IPS-18c (cell line): Measurements from ENCODE around the gene PPP3CA.

Source experiments
- H3K4me3 ChIP-seq: 2 replicates; pipeline ENCODE4 v1.7.0; 2013; ENCODE audit warnings: low read depth, mild to moderate bottlenecking, low read length, moderate library complexity; ENCODE audit not compliant: insufficient read depth
- H3K9me3 ChIP-seq: one replicate; pipeline ENCODE4 v1.6.1; 2013; ENCODE audit warnings: mild to moderate bottlenecking, low read length, moderate library complexity; ENCODE audit not compliant: control insufficient read depth, insufficient read depth

PPP3CA gene

DNA sequence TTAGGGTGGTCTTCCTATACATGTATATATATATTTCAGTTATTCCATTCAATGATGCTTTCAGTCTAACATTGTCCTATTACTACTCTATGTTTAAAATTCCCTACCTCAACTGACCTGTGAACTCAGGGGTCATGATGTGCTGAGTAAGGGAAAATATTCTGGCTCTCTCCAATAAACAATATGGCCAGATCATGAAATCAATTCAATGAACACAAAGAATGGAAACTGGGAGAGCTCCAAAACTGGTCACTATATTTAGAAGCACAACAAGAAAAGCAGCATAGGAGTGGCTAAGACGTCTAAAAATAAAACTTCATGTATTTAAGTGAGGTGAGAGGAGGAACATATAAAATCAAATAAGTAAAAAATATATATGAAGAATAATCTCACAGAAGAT lies 304.5 kb downstream of the PPP3CA start:
- no peaks in the 10 kb centered on the region for H3K9me3 ChIP-seq
- no peak overlapping the region for H3K4me3 ChIP-seq

DNA sequence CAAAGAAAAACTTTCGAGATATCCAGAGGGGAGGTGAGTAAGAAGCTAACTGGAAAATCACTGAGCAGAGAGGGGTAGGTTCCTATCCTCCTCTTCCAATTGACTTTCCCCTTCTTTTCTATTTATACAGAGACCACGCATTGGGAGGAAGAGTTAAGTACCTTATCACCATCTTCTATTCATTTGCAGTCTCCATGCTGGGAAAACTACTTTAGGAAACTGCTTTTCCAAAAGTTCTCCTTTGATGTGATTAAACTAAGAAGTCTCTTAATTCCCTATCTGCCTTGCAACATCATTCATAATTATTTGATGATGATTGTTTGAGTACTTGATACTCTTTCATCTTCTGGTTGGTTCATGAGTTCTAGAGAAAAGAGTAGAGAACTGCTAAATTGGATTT lies 306.6 kb downstream of the PPP3CA start:
- Histone ChIP-seq H3K9me3 (no peaks in the 10 kb centered on the region), H3K4me3 (no peak overlapping the region)

DNA sequence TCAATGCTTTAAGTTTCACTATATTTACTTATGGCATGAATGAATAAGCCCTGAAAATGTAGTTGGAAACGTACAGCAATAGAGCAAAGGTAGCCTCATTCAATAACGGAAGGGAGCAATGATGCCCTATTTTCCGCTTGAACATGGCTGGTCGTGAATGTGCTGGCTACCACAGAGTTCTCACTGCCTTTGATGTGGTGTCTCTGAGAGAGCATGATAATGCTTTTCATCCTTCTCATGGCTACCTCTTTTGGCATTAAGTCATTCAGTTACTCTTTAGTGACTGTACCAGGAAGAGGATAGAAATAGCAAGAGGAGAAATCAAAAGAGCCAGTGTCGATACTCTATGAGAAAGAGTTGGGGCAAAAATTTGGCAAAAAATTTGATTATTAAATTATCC lies 308.0 kb downstream of the PPP3CA start:
- no peak overlapping the region for H3K4me3 ChIP-seq
- H3K9me3 ChIP-seq: no peaks in the 10 kb centered on the region

DNA sequence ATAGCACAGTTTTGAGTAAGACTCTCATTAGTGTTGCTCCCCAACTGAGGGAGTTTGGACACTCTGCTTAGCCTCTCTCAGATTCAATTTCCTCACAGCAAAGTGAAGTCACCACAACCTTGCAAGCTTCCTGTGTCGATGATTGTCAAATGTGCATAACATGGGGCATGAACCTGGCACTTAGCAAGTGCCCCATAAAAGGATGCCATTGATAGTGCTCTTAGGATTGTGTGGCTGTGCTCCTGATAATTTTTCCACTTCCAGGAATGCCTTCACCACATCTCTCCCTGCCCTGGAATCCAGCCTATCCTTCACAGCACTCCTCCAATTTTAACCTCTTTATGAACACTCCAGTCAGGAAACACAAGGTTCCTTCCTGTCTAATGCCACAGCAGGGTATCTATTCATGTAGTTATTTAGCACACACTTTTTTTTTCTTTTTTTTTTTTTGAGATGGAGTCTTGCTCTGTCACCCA lies 309.4 kb downstream of the PPP3CA start:
- no peaks in the 10 kb centered on the region for H3K9me3 ChIP-seq
- no peak overlapping the region for H3K4me3 ChIP-seq

DNA sequence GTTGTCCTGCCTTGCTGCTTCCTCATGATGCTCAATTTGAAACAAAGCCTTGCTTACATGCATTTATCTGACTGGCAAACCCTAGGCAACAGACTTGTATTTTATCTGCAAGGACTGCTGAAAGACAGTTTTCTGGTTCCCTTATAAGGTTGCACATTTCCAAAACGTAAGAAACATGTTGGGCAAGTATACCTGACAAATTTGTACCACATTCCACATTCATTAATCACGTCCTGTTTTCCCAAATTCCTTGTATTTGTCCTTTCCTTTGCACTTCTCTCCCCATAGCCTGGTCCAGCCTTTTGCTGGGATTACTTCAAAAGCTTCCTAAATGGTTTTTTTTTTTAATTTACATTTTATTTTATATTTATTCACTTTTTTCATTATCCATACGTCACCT lies 310.1 kb downstream of the PPP3CA start:
- no peak overlapping the region for H3K4me3 ChIP-seq
- no peaks in the 10 kb centered on the region for H3K9me3 ChIP-seq

DNA sequence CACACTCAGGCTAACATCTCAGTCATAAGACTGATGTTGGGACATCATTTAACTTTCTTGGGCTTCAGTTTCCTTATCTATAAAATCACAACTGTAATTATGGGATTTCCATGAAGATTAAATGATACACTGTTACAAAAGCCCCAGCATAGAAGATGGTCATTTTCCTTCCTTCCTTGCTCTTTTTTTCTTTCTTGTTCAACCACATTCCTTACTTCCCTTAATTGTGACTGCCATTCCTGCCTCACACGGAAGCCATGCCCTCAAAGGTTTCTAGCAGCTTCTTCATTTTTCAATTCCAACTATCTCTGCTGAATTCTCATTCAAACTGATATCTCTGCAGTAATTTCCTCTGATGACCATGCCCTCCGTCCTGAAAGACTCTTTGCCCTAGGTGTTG lies 311.8 kb downstream of the PPP3CA start:
- H3K9me3 ChIP-seq: no peaks in the 10 kb centered on the region
- H3K4me3 ChIP-seq: no peak overlapping the region

DNA sequence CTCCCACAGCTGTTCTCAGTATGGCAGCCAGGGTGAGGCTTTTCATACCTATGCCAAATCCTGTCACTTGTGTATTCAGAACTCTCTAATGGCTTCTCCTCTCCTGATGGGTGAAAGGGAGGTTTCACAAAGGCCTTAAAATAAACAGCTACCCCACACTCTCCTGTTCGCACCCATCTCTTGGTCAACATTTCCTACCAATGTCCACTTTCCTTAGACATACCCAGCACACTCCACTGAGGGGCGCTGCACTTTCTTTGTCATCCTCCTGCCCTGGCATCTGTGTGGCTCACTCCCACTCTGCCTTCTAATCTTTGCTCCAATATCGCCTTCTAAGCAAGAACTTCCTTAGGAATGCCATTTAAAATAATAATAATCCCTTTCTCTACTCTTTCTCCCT lies 313.3 kb downstream of the PPP3CA start:
- Histone ChIP-seq H3K4me3 (no peak overlapping the region), H3K9me3 (no peaks in the 10 kb centered on the region)

DNA sequence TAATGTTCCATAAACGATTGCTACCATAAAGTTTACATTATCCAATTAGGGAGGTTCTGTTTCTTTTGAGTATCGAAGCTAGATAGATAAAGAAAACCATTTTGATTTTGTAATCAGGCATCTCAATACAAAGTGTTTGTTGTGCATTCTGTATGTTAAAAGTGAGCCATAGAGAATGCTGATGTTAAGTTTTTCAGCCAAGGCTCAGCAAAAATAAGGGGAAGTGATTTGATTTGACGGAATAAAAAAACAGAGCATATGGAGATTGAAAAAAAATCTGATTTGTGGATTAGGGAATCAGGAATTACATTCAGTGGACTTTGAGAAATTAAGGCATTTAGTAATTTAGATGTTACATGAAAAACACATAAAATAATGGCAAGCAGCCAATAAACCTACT lies 314.8 kb downstream of the PPP3CA start:
- Histone ChIP-seq H3K9me3 (no peaks in the 10 kb centered on the region), H3K4me3 (no peak overlapping the region)

DNA sequence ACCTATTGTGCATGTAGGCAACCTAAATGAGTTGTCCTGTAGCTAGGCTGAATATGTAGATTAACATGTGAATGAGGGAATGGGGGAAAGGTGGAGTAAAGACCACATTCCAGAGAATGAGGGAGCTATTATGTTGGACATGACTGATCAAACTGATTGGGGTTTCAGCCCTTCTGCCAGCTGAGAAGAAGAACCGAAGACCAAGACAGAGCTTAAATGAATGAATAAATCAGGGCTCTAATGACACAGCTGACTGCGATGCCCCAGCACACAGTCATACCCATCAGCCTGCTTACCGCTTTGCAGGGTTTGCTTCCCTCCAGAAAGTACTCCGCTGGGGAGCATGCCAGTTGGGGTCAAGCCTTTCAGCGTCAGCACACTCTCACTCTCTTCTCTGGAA lies 315.4 kb downstream of the PPP3CA start:
- H3K4me3 ChIP-seq: no peak overlapping the region

DNA sequence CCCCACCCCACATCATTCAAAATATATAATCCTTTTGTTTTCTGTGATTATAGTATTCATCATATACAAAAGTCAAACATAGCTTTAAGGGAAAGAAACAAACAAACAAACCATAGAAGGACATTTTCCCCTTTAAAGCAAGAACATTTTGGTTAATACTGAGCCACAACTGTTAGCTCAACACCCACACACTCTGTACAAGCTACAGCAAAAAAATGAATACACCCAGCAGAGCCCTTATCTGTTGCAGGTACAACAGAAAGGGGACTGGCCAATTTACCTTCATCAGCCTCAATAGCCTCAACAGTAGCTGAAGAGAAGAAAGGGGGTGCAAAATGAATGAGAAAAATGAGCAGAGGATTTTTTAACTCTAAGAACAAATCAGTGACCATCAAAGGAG lies 318.4 kb downstream of the PPP3CA start:
- no peak overlapping the region for H3K4me3 ChIP-seq
- no peaks in the 10 kb centered on the region for H3K9me3 ChIP-seq

More for the DNA sequence above, 315.4 kb downstream of the PPP3CA start:
- H3K9me3 ChIP-seq: no peaks in the 10 kb centered on the region

DNA sequence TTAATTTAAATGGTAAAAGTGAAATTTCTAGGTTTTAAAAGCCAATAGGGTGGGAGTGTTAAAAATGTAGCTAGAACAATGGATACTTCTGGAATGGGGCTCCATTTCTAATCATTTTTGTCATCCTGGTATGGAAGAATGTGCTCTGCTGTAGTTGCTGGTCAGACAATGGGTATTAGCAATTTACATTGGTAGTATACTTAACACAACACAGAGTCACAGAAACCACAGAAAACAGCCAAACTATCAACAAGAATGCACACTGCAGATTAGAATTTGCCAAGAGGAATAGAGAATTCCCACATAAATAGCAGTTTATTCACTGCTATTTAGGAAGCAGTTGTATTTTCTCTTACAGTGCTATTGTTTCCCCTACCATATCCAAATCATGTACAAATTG lies 319.6 kb downstream of the PPP3CA start:
- Histone ChIP-seq H3K9me3 (no peaks in the 10 kb centered on the region), H3K4me3 (no peak overlapping the region)

DNA sequence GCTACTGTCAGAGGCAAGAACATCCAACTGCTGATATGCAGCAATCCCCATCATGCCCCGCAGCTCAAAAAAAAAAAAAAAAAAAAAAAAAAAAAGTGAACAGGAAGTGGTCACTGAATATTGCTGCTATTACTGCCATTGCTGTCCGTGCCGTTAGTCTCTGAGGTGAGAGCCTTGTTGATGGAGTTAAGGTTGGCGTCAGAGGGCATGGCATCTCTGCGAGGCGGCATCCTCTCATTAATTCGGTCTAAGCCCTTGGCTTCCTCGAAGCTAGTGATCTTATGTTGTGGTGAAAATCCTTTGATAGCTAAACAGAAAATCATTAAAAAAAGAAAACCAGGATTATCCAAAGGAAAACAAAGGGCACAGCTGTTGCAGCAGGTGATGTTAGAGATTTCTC lies 321.6 kb downstream of the PPP3CA start:
- Histone ChIP-seq H3K4me3 (no peak overlapping the region), H3K9me3 (no peaks in the 10 kb centered on the region)

DNA sequence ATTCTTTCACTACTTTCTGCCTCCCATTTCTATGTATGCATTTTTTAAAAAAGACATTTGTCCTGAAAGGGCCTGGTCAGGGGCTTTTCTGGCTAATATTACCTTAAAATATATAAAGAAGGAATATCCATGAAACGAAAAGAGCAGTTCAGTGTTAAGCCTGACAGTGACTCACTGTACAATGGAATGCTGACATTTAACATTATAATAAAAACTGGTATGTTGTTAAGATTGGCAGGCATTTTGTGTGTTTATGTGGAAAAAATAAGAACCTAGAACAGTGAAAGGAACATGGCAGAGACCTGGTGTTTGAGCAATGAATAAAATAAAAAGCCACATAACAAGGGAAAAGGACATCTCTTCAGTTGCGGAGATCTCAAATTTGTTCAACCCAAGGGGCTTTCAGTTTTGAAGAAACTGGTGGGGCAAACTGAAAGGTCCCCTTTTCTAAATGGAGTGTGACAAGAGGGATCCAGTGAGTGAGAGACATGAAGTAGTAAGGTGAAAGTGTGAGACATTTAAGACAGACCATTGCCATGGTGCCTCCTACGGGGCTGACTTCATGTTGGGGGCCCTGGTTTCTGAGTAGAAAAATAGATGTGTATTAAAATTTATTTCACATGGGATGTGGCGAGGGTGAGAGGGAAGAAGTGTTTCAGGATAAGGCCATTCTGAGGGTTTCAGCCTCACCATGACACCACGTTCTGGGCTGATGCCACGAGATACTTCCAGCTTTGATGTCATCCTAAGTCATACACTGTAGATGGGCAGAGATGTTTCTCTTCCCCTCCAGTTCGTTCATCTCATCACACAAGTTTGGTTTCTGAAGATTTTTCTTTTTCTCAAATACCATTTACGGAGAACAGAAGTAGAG lies 324.9 kb downstream of the PPP3CA start:
- H3K4me3 ChIP-seq: no peak overlapping the region
- no peaks in the 10 kb centered on the region for H3K9me3 ChIP-seq

DNA sequence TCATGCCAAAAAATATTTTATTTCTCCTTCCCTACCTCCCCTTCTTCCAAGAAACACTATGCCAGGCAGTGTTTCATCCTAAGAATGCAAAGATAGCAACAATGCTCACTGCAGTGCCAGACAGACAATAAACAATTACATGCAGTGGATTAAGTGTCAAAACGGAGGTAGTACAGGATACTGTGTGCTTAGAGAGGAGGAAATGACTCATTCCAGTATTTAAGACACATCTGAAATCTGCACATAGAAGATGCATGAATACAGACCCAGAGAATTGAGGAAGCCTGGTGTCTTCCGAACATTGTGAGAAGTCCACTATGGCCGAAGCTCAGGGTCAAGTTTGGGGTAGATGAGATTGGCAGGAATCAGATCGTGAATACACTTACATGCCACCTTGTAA lies 326.4 kb downstream of the PPP3CA start:
- Histone ChIP-seq H3K9me3 (no peaks in the 10 kb centered on the region), H3K4me3 (no peak overlapping the region)

DNA sequence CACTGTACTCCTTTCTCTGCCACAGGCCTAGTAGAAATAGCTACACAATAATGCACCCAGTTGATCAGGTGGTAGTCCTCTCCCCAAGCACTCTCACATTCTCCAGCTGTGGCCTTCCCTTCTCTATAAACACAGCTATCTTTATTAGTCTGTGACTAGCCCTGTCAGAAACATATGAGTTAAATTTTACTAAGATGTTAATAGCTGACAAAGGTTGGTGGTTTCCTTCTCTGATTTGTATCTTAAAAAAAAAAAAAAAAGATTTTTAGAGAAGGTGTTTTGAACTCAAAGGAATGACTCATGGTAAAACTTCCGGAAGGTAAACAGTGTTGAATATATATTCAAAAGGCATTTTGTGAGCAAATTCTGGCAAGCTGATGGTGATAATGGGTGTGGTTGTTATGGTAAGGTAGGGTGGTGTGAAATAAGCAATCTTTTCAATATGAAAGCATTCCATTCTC lies 327.4 kb downstream of the PPP3CA start:
- no peak overlapping the region for H3K4me3 ChIP-seq
- no peaks in the 10 kb centered on the region for H3K9me3 ChIP-seq

DNA sequence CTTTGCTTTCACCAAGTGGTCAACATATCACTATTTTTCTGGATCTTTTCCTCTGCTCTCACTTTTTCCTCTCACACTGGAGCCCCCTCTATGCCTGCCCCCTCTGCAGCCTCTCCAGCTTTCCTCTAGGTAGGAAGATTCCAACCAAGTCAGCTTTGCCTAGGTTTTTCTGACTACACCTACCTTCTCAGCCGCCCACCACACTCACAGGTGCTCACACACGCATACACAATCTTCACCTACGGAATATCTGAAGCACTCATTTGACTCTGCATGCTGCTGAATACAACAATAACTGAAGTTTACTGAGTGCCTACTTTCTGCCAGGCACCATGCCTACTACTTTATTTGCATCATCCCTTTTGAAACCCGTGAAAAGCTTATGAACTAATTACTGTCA lies 328.0 kb downstream of the PPP3CA start:
- Histone ChIP-seq H3K9me3 (no peaks in the 10 kb centered on the region), H3K4me3 (no peak overlapping the region)

DNA sequence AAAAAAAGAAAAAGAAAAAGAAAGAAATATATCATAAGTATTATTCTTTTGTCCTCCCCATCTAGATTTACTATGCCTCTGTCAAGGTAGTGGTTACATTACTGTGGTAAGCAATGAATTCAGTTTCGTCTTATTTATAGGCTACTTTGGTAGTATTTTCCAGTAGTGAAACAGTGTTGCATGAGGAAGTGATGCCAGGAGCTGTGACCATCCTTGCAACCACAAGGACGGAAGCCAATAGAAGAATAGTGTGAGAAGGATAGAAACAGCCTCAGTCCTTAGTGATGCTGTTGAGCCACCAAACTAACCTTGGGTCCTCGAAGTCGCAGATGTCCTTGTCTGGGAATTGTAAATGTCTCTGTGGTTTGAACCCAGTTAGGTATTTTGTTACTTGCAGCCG lies 328.5 kb downstream of the PPP3CA start:
- H3K4me3 ChIP-seq: no peak overlapping the region
- H3K9me3 ChIP-seq: no peaks in the 10 kb centered on the region

DNA sequence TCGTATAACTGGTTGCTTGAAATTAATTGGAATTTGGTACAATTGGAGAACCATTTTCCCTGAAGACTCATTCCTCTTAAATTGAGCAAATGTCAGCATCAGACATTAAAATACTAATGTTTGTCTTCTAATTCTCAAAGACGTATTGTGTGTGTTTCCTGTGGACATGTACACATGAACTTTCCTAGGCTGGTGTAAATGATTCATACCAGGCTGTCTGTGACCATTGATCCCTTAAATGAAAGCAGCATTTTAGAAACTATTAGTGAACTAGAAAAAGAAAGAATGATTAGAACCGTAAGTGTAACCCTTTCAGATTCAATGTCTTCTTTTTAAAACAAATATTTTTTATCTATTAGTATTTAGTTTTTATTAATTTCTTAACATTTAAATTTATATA lies 332.9 kb downstream of the PPP3CA start:
- H3K4me3 ChIP-seq: no peak overlapping the region
- no peaks in the 10 kb centered on the region for H3K9me3 ChIP-seq

DNA sequence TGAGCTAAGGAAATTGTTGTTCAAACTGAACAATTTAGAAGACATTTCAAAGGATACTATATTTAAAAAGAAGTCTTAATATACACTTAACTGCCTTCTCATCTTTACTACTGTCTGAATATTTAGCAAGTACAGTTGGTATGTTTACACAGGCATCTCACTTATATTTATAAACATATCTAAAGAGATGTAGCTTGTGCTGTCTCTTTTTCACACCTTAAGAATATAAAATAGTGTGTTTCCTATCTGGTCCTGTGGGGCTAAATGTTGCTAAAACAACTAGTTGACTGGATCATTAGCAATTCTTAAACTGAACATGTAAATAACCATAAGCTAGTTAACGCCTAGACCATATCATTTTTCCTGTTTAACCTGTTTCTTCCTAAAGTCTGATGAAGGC lies 336.3 kb downstream of the PPP3CA start:
- peaks cover 2% of the 10 kb centered on the region for H3K9me3 ChIP-seq
- H3K4me3 ChIP-seq: no peak overlapping the region
